ENCODE data around the gene HBG1. TPM values are rescaled to one million over a fixed set of nuclear protein-coding genes. Genes with fewer than 3 reads are reported as not detected.

Gene HBG1
- total and polyA plus RNA-seq, 2 experiments from 2014 or later, result not detected

GRCh38 chr11:5283882-5284281 lies 34.2 kb upstream of the HBG1 start:
- H3K4me3 ChIP-seq, result no peak overlapping the region
- H3K4me2 ChIP-seq, result no peak overlapping the region
- DNase-seq (ENCODE audit: low spot score) (no peak), ATAC-seq (no peak)
- H3K4me1 ChIP-seq (ENCODE audit: insufficient read depth), result no peaks in the 10 kb centered on the region
- TF ChIP-seq ZNF114 (CRISPR knock-in tag; IDR thresholded peaks at IDR 0.05), result no peak
- TF ChIP-seq JUNB (IDR thresholded peaks at IDR 0.05; ENCODE audit: unreplicated experiment), result no peak
- no peak for TF ChIP-seq ZNF331 (CRISPR knock-in tag; IDR thresholded peaks at IDR 0.05; ENCODE audit: low read depth)
- no peak for TF ChIP-seq ETS1 (IDR thresholded peaks at IDR 0.05)
- no peaks in the 10 kb centered on the region for H3K27me3 ChIP-seq (ENCODE audit: insufficient read depth)
- H3K36me3 Mint-ChIP-seq (ENCODE audit: low read depth), result no peaks in the 10 kb centered on the region
- no peak overlapping the region for H3K27ac Mint-ChIP-seq
- H3K9me2 ChIP-seq (ENCODE audit: insufficient read depth), result peaks cover 8% of the 10 kb centered on the region; the same call in 1 of the 2 replicates
- no peaks in the 10 kb centered on the region for H4K20me1 ChIP-seq (replicated peaks; ENCODE audit: insufficient read depth)
- H3F3A ChIP-seq (replicated peaks; ENCODE audit: low read depth), result no peaks in the 10 kb centered on the region
- H3K4me3 Mint-ChIP-seq, result no peak overlapping the region
- H3K79me2 ChIP-seq (replicated peaks; ENCODE audit: insufficient read depth), result no peaks in the 10 kb centered on the region
- peaks cover 5% of the 10 kb centered on the region for H3K4me1 Mint-ChIP-seq
- H2AFZ ChIP-seq, result no peak overlapping the region
- no peaks in the 10 kb centered on the region for H3K9me3 Mint-ChIP-seq
- no peaks in the 10 kb centered on the region for H3K36me3 ChIP-seq (ENCODE audit: insufficient read depth)
- H3K27me3 Mint-ChIP-seq (ENCODE audit: insufficient read depth, low read depth, poor library complexity), result peaks cover 1% of the 10 kb centered on the region
- H3K27ac ChIP-seq (ENCODE audit: low read depth), result no peak overlapping the region

GRCh38 chr11:5283086-5283485 lies 33.4 kb upstream of the HBG1 start:
- no peaks in the 10 kb centered on the region for H3K9me3 Mint-ChIP-seq
- TF ChIP-seq NANOG (IDR thresholded peaks at IDR 0.05; ENCODE audit: borderline replicate concordance) (no peak), JUNB (IDR thresholded peaks at IDR 0.05; ENCODE audit: unreplicated experiment) (no peak), ZNF114 (CRISPR knock-in tag; IDR thresholded peaks at IDR 0.05) (no peak), ZNF331 (CRISPR knock-in tag; IDR thresholded peaks at IDR 0.05; ENCODE audit: low read depth) (no peak)

GRCh38 chr11:5282628-5283027 lies 33.0 kb upstream of the HBG1 start:
- Histone ChIP-seq H3K36me3 (ENCODE audit: insufficient read depth) (no peaks in the 10 kb centered on the region), H3K79me2 (replicated peaks; ENCODE audit: insufficient read depth) (no peaks in the 10 kb centered on the region), H2AFZ (no peak overlapping the region), H3K4me2 (no peak overlapping the region), H3F3A (replicated peaks; ENCODE audit: low read depth) (no peaks in the 10 kb centered on the region), H3K27me3 (ENCODE audit: insufficient read depth) (no peaks in the 10 kb centered on the region), H4K20me1 (replicated peaks; ENCODE audit: insufficient read depth) (no peaks in the 10 kb centered on the region), H3K9me2 (ENCODE audit: insufficient read depth) (peaks cover 8% of the 10 kb centered on the region; the same call in 1 of the 2 replicates), H3K4me1 (ENCODE audit: insufficient read depth) (no peaks in the 10 kb centered on the region), H3K4me3 (no peak overlapping the region), H3K27ac (ENCODE audit: low read depth) (no peak overlapping the region)
- DNase-seq (ENCODE audit: low spot score) (no peak), ATAC-seq (no peak)
- H3K9me3 Mint-ChIP-seq, result no peaks in the 10 kb centered on the region
- no peak overlapping the region for H3K4me3 Mint-ChIP-seq
- no peaks in the 10 kb centered on the region for H3K36me3 Mint-ChIP-seq (ENCODE audit: low read depth)
- peaks cover 1% of the 10 kb centered on the region for H3K27me3 Mint-ChIP-seq (ENCODE audit: insufficient read depth, low read depth, poor library complexity)
- H3K27ac Mint-ChIP-seq, result no peak overlapping the region
- H3K4me1 Mint-ChIP-seq, result peaks cover 5% of the 10 kb centered on the region
- TF ChIP-seq STAT1 (IDR thresholded peaks at IDR 0.05; ENCODE audit: unreplicated experiment) (no peak), EZH2phosphoT487 (IDR thresholded peaks at IDR 0.05; ENCODE audit: unreplicated experiment) (no peak), ZNF331 (CRISPR knock-in tag; IDR thresholded peaks at IDR 0.05; ENCODE audit: low read depth) (no peak), CTCF (conservative IDR thresholded peaks at IDR 0.05; ENCODE audit: low read depth in 2 of 2) (no peak), ZNF114 (CRISPR knock-in tag; IDR thresholded peaks at IDR 0.05) (no peak), REST (IDR thresholded peaks at IDR 0.05; ENCODE audit: unreplicated experiment) (no peak), EZH2 (IDR thresholded peaks at IDR 0.05; ENCODE audit: low read depth, unreplicated experiment) (no peak), POLR2AphosphoS5 (IDR thresholded peaks at IDR 0.05; ENCODE audit: low read depth) (no peak), NANOG (IDR thresholded peaks at IDR 0.05; ENCODE audit: borderline replicate concordance) (no peak), JUNB (IDR thresholded peaks at IDR 0.05; ENCODE audit: unreplicated experiment) (no peak)

More at GRCh38 chr11:5283086-5283485, 33.4 kb upstream of the HBG1 start:
- H3K27ac Mint-ChIP-seq, result no peak overlapping the region
- H3K27me3 Mint-ChIP-seq (ENCODE audit: insufficient read depth, low read depth, poor library complexity), result peaks cover 1% of the 10 kb centered on the region
- H2AFZ ChIP-seq, result no peak overlapping the region
- H3K36me3 ChIP-seq (ENCODE audit: insufficient read depth), result no peaks in the 10 kb centered on the region
- no peaks in the 10 kb centered on the region for H4K20me1 ChIP-seq (replicated peaks; ENCODE audit: insufficient read depth)
- H3K27me3 ChIP-seq (ENCODE audit: insufficient read depth), result no peaks in the 10 kb centered on the region
- no peak for ATAC-seq
- H3K27ac ChIP-seq (ENCODE audit: low read depth), result no peak overlapping the region
- no peaks in the 10 kb centered on the region for H3K4me1 ChIP-seq (ENCODE audit: insufficient read depth)
- H3K4me3 ChIP-seq, result no peak overlapping the region
- H3K9me2 ChIP-seq (ENCODE audit: insufficient read depth), result peaks cover 8% of the 10 kb centered on the region; the same call in 1 of the 2 replicates
- H3K4me1 Mint-ChIP-seq, result peaks cover 5% of the 10 kb centered on the region
- no peak overlapping the region for H3K4me3 Mint-ChIP-seq
- H3K36me3 Mint-ChIP-seq (ENCODE audit: low read depth), result no peaks in the 10 kb centered on the region
- H3K79me2 ChIP-seq (replicated peaks; ENCODE audit: insufficient read depth), result no peaks in the 10 kb centered on the region
- H3F3A ChIP-seq (replicated peaks; ENCODE audit: low read depth), result no peaks in the 10 kb centered on the region
- DNase-seq (ENCODE audit: low spot score), result no peak
- no peak overlapping the region for H3K4me2 ChIP-seq

Data from GM23338 (cell line).